K562 (cell line): ENCODE measurements around the gene TEX50. TPM values are rescaled to one million over a fixed set of nuclear protein-coding genes. Genes with fewer than 3 reads are reported as not detected.
A peak's percentile ranks its signal among the peaks of the same experiment; 100 is the strongest.

Experiments used
- ATAC-seq: fragments of 200-7000 bp; cut with Tn5 transposase; 3 replicates; pipeline ENCODE4 v1.9.1; 2020; ENCODE audit warnings: moderate library complexity
- BruUV-seq: library from RNA; stranded (reverse); fragments of 400-500 nt; replicated peaks from 2 replicates; lab custom pipeline; 2021; lab: Mats Ljungman, UMichigan
- CTCF ChIA-PET: fragments of 300-600 bp; formaldehyde crosslinking; extraction: SDS; loops from one replicate; lab custom pipeline; 2021; ENCODE audit warnings: low intra/inter-chr PET ratio; lab: Yijun Ruan, JAX
- POLR2A ChIA-PET: fragments of 300-600, 350-650 bp; sonication (Branson Sonifier 250); formaldehyde crosslinking; extraction: SDS; loops from one replicate; lab custom pipeline; 2021; ENCODE audit warnings: antibody characterized with exemption, inconsistent platforms; lab: Yijun Ruan, JAX
- DNase-seq, 4 experiments: peaks; one replicate each; pipeline versions ENCODE4 v3.0.0 to v3.0.0-alpha.2; 2011 to 2018; ENCODE audit warnings: low spot score in 3 of 4, mixed read lengths in 3 of 4; ENCODE audit errors: extremely low read depth in 1 of 4
- FAIRE-seq: peaks from 2 replicates; lab custom pipeline; 2011; peaks lifted over from hg19 to GRCh38; lab: Jason Lieb, UNC
- H2AFZ ChIP-seq: 2 replicates; pipeline ENCODE4 v1.6.0; 2011; ENCODE audit warnings: low read depth, low read length, control low read depth, inconsistent platforms
- H3K27ac ChIP-seq: fragments of 200-600 bp; 3 replicates; pipeline ENCODE4 v1.8.0; 2011; ENCODE audit warnings: low read depth, mild to moderate bottlenecking, control low read depth, inconsistent platforms, low read length, moderate library complexity, mixed read lengths; ENCODE audit errors: extremely low read depth
- H3K27me3 ChIP-seq, 2 experiments: fragments of 300-600 bp in 1 of 2; 2 replicates in 1 of 2; 3 replicates in 1 of 2; pipeline versions ENCODE4 v1.6.0 to v1.8.0; 2011; ENCODE audit warnings: inconsistent platforms in 2 of 2, low read length in 2 of 2, mild to moderate bottlenecking in 1 of 2, mixed read lengths in 1 of 2, moderate library complexity in 1 of 2; ENCODE audit not compliant: control insufficient read depth in 2 of 2, insufficient read depth in 2 of 2
- H3K36me3 ChIP-seq: fragments of 300-600 bp; 3 replicates; pipeline ENCODE4 v1.8.0; 2011; ENCODE audit warnings: mild to moderate bottlenecking, low read length, inconsistent platforms; ENCODE audit not compliant: control insufficient read depth, insufficient read depth
- H3K4me1 ChIP-seq, 2 experiments: fragments of 200-600 bp in 1 of 2; replicated peaks in 1 of 2; 2 replicates in 1 of 2; 3 replicates in 1 of 2; pipeline versions ENCODE4 v1.5.1 to v1.8.0; 2011; ENCODE audit warnings: inconsistent platforms in 2 of 2, low read length in 2 of 2, mild to moderate bottlenecking in 1 of 2, mixed read lengths in 1 of 2, moderate library complexity in 1 of 2; ENCODE audit not compliant: control insufficient read depth in 2 of 2, insufficient read depth in 2 of 2
- H3K4me2 ChIP-seq: 2 replicates; pipeline ENCODE4 v1.6.1; 2011; ENCODE audit warnings: low read length, control low read depth, inconsistent platforms, mixed read lengths; ENCODE audit not compliant: insufficient read depth
- H3K4me3 ChIP-seq: fragments of 200-600 bp; sonication (generic), shearing (Covaris generic); 2 replicates; pipeline ENCODE4 v1.5.1; 2016; ENCODE audit warnings: control low read depth, inconsistent platforms
- H3K79me2 ChIP-seq: fragments of 200-600 bp; 3 replicates; pipeline ENCODE4 v1.8.0; 2011; ENCODE audit warnings: low read length, inconsistent platforms; ENCODE audit not compliant: control insufficient read depth, insufficient read depth
- H3K9ac ChIP-seq, 2 experiments: 2 replicates each; pipeline versions ENCODE4 v1.6.0 to v1.6.1; 2011; ENCODE audit warnings: low read depth in 2 of 2, low read length in 2 of 2, control low read depth in 1 of 2, inconsistent platforms in 1 of 2, mild to moderate bottlenecking in 1 of 2, mixed read lengths in 1 of 2; ENCODE audit not compliant: insufficient read depth in 1 of 2
- H3K9me1 ChIP-seq: one replicate; pipeline ENCODE4 v1.6.0; 2011; ENCODE audit warnings: inconsistent platforms, mild to moderate bottlenecking, low read length, moderate library complexity; ENCODE audit not compliant: control insufficient read depth, insufficient read depth
- H3K9me3 ChIP-seq: replicated peaks from 2 replicates; pipeline ENCODE4 v1.5.1; 2011; ENCODE audit warnings: low read depth, low read length, inconsistent platforms; ENCODE audit not compliant: control insufficient read depth, insufficient read depth
- H4K20me1 ChIP-seq: replicated peaks from 2 replicates; pipeline ENCODE4 v1.6.1; 2011; ENCODE audit warnings: low read length, inconsistent platforms, mixed read lengths; ENCODE audit not compliant: control insufficient read depth, insufficient read depth
- CBX3 ChIP-seq, 2 experiments: IDR thresholded peaks; 1 replicate in 1 of 2; 2 replicates in 1 of 2; pipeline ENCODE4 v1.6.1; 2012; ENCODE audit warnings: inconsistent platforms in 2 of 2, low read length in 2 of 2, borderline replicate concordance in 1 of 2, control low read depth in 1 of 2
- E2F8 ChIP-seq: fragments of 450-650 bp; IDR thresholded peaks from 2 replicates; pipeline ENCODE4 v1.7.1; 2018; ENCODE audit warnings: mild to moderate bottlenecking, low read depth; ENCODE audit not compliant: partially characterized antibody
- EHMT2 ChIP-seq: fragments of 450-650 bp; IDR thresholded peaks from 2 replicates; pipeline ENCODE4 v1.6.1; 2018; ENCODE audit warnings: antibody characterized with exemption
- EWSR1 ChIP-seq: fragments of 450-650 bp; IDR thresholded peaks from 2 replicates; pipeline ENCODE4 v1.6.1; 2018; ENCODE audit warnings: borderline replicate concordance, mild to moderate bottlenecking, low read depth, moderate library complexity; ENCODE audit not compliant: partially characterized antibody
- KLF6 ChIP-seq: fragments of 250-450 bp; sonication (Bioruptor Pico); IDR thresholded peaks from 2 replicates; pipeline ENCODE4 v1.4.0; 2020; ENCODE audit warnings: mild to moderate bottlenecking, moderate library complexity, borderline replicate concordance
- LARP7 ChIP-seq: fragments of 450-650 bp; IDR thresholded peaks from 2 replicates; pipeline ENCODE4 v1.6.1; 2016
- MECOM ChIP-seq: fragments of 250-450 bp; sonication (Bioruptor Pico); IDR thresholded peaks from 2 replicates; pipeline ENCODE4 v1.8.0; 2022; ENCODE audit warnings: inconsistent platforms
- NBN ChIP-seq: fragments of 450-650 bp; IDR thresholded peaks from 2 replicates; pipeline ENCODE4 v1.6.1; 2016; ENCODE audit warnings: low read depth, mild to moderate bottlenecking
- NONO ChIP-seq, 2 experiments: fragments of 200-400 bp in 1 of 2; fragments of 450-650 bp in 1 of 2; formaldehyde crosslinking in 1 of 2; IDR thresholded peaks; 2 replicates each; pipeline ENCODE4 v1.6.1; 2017; ENCODE audit warnings: low read depth in 2 of 2, mild to moderate bottlenecking in 2 of 2, moderate library complexity in 2 of 2, low read length in 1 of 2
- TFE3 ChIP-seq: fragments of 450-650 bp; formaldehyde crosslinking; IDR thresholded peaks from 2 replicates; pipeline ENCODE4 v1.4.0; 2020; ENCODE audit warnings: mild to moderate bottlenecking, mixed read lengths
- TRIM24 ChIP-seq, 2 experiments: fragments of 450-650 bp; IDR thresholded peaks; 2 replicates each; pipeline ENCODE4 v1.6.1; 2016
- TRIM28 ChIP-seq: fragments of 450-650 bp; IDR thresholded peaks from 2 replicates; pipeline ENCODE4 v1.6.1; 2017
- whole genome bisulfite sequencing: fragments of 100-300 bp; shearing (Covaris generic); methylation state at CpG from one replicate; pipeline ENCODE4 v1.1.6; 2016; ENCODE audit warnings: low coverage, mixed read lengths; ENCODE audit not compliant: insufficient coverage; ENCODE audit errors: missing lambda C conversion rate; 5-methylcytosine and 5-hydroxymethylcytosine counted together
- in situ Hi-C: fragments of 300-500 bp; cut with MboI; formaldehyde crosslinking; loops from 4 replicates; pipeline ENCODE4 v1.15.0; 2018; ENCODE audit warnings: inconsistent platforms, mixed read lengths
- intact Hi-C: fragments of 100-400 bp; cut with micrococcal nuclease; formaldehyde crosslinking; loops from 2 replicates; pipeline ENCODE4 v1.14.2; 2022
- polyA plus RNA-seq, 8 experiments: library from polyadenylated mRNA; depleted of rRNA in 4 of 8; stranded (reverse) in 5 of 8; unstranded in 3 of 8; fragments of >200 nt; fragmentation: Nextera tagmentation in 2 of 8; fragmentation: Illumina TruSeq in 1 of 8; extraction: Ambion mirVana in 2 of 8; extraction: Trizol in 1 of 8; gene quantifications; 2 replicates each; pipeline versions ENCODE4 v1.2.1 to v1.2.3, GENCODE V29; 2011 to 2014; ENCODE audit warnings: inconsistent platforms in 1 of 8, missing spikeins in 1 of 8
- total RNA-seq, 7 experiments: library from RNA; depleted of rRNA in 6 of 7; stranded (reverse); fragments of >200 nt in 6 of 7; fragmentation: Illumina TruSeq in 2 of 7; extraction: Trizol in 2 of 7; gene quantifications; 2 replicates each; pipeline versions ENCODE4 v1.2.1 to v1.2.3, GENCODE V29; 2011 to 2021; ENCODE audit warnings: low replicate concordance in 1 of 7

Gene TEX50
- total and polyA plus RNA-seq, 9 of the 15 experiments (the other 6 are each of a cell fraction or from before 2014, with no cell fraction given): not detected

- H3K79me2 ChIP-seq: no peaks in the 10 kb centered on the region
- POLR2A ChIA-PET: no interaction called here
- H3K4me2 ChIP-seq: no peak overlapping the region
- no peak for FAIRE-seq
- no peak overlapping the region for H3K4me3 ChIP-seq
- H4K20me1 ChIP-seq: no peaks in the 10 kb centered on the region
- no peak overlapping the region for H3K27ac ChIP-seq
- CTCF ChIA-PET: no interaction called here
- TF ChIP-seq MECOM (CRISPR knock-in tag): no peak
- TF ChIP-seq KLF6 (CRISPR knock-in tag): no peak
- TF ChIP-seq E2F8: no peak
- TF ChIP-seq NONO (IDR thresholded peaks at IDR 0.05; ENCODE audit: low read depth in 2 of 2, low read length in 1 of 2): no peak
- TF ChIP-seq EWSR1: no peak
- peak in 1 of 2 experiments; percentile 68; a peak in 2 of 4 replicates for TF ChIP-seq TRIM24 (IDR thresholded peaks at IDR 0.05)
- TF ChIP-seq TFE3 (CRISPR knock-in tag): no peak
- TF ChIP-seq EHMT2: 0 out of 2 replicates have a peak, but pooled peaks have one; percentile 10
- TF ChIP-seq LARP7: no peak
- 0 out of 2 replicates have a peak, but pooled peaks have one; percentile 36 for TF ChIP-seq NBN
- peak in 1 of 2 experiments; percentile 40; a peak in 1 of 3 replicates for TF ChIP-seq CBX3 (IDR thresholded peaks at IDR 0.05; ENCODE audit: borderline replicate concordance in 1 of 2, low read length in 2 of 2)
- peak; percentile 84; the same call in 1 of the 2 replicates for TF ChIP-seq TRIM28
- in situ Hi-C loops (no loop called here), intact Hi-C loops (no loop called here)
- WGBS: 0% methylated on average over 1 of the region's 1 CpG
- H3K4me1 ChIP-seq: no peaks in the 10 kb centered on the region
- ATAC-seq: no peak
- H3K9me3 ChIP-seq: no peaks in the 10 kb centered on the region
- no peak overlapping the region for H3K9ac ChIP-seq
- H3K27me3 ChIP-seq: no peaks in the 10 kb centered on the region
- no peak overlapping the region for H2AFZ ChIP-seq
- no peaks in the 10 kb centered on the region for H3K36me3 ChIP-seq
- DNase-seq: no peak
- H3K9me1 ChIP-seq: no peaks in the 10 kb centered on the region
- BruUV-seq: no TSS peak
These were observed 26.6 kb downstream of the TEX50 start for GRCh38 chr1:173661763-173662162.
